Body of pancreas (tissue), 4 donors: Measurements from ENCODE around the gene MARCO. TPM values are rescaled to one million over a fixed set of nuclear protein-coding genes. Genes with fewer than 3 reads are reported as not detected.
"Not testable (repeated sequence)": the region's sequence is repeated elsewhere in the genome, so short reads cannot be mapped to it uniquely, and the experiment has no call there.

Source experiments
- ATAC-seq: fragments of 150-250 bp; one replicate; pipeline ENCODE4 v1.9.1; 2016
- DNase-seq, 4 donors: peaks; one replicate each; pipeline ENCODE4 v3.0.0-alpha.2; 2019
- H3K27ac ChIP-seq, 4 donors: fragments of 200-600 bp; sonication (generic); 1 replicate in 3 of 4; 2 replicates in 1 of 4; pipeline versions ENCODE4 v1.5.1 to v1.6.1; 2016 to 2019; ENCODE audit warnings: mild to moderate bottlenecking in 1 of 4, mixed read lengths in 1 of 4, moderate library complexity in 1 of 4
- H3K27me3 ChIP-seq, 2 donors: fragments of 200-600 bp; sonication (generic); one replicate each; pipeline ENCODE4 v1.6.0; 2016; ENCODE audit warnings: mild to moderate bottlenecking in 1 of 2
- H3K36me3 ChIP-seq, 2 donors: fragments of 200-600 bp; sonication (generic); replicated peaks in 1 of 2; 2 replicates each; pipeline ENCODE4 v1.5.1; 2016; ENCODE audit warnings: low read depth in 2 of 2; ENCODE audit not compliant: insufficient read depth in 1 of 2
- H3K4me1 ChIP-seq: fragments of 200-600 bp; sonication (generic); one replicate; pipeline ENCODE4 v1.6.0; 2016
- H3K4me3 ChIP-seq, 2 donors: fragments of 200-600 bp; sonication (generic); 1 replicate in 1 of 2; 2 replicates in 1 of 2; pipeline ENCODE4 v1.5.1; 2016 to 2019
- H3K9me3 ChIP-seq, 3 donors: fragments of 200-600 bp; sonication (generic); 1 replicate in 2 of 3; 2 replicates in 1 of 3; pipeline ENCODE4 v1.5.1; 2016
- CTCF ChIP-seq, 7 experiments: fragments of 450-650 bp in 4 of 7; fragments of 200-600 bp in 3 of 7; sonication (generic) in 3 of 7; IDR thresholded peaks; one replicate each; pipeline ENCODE4 v1.5.1; 2016 to 2019; ENCODE audit warnings: antibody characterized with exemption in 7 of 7
- POLR2A ChIP-seq, 3 donors: fragments of 450-650 bp; IDR thresholded peaks; one replicate each; pipeline ENCODE4 v1.6.1; 2016; ENCODE audit warnings: antibody characterized with exemption in 3 of 3, mild to moderate bottlenecking in 2 of 3
- WGBS, 2 donors: methylation state at CpG; one replicate each; pipeline ENCODE4 v1.1.5; 2017; 5-methylcytosine and 5-hydroxymethylcytosine counted together
- intact Hi-C: fragments of 100-400 bp; cut with DNase I; formaldehyde crosslinking; loops from one replicate; pipeline ENCODE4 v1.15.1; 2023
- total RNA-seq, 2 donors: library from RNA; depleted of rRNA; stranded (reverse); fragments of >200 nt; gene quantifications; one replicate each; pipeline ENCODE4 v1.1.0, GENCODE V29; 2016

Gene MARCO
- total RNA-seq, 2 donors from 2014 or later: 1.0 TPM; not detected in 1

DNA sequence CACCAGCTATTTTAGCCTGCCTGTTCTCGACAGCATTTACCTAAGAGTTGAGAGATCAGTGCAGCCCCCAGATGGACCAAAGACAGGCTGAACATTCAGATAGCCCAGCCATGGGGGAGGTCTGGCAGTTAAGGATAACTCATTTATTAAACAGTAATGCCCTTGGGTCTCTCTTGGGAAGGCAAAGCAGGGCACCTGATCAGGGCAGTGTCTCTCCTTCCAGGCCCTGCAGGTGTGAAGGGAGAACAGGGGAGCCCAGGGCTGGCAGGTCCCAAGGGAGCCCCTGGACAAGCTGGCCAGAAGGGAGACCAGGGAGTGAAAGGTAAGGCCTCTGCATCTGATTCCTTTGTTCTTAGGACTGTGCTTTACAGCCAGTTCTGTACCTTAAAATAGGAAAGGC is 49.6 kb downstream of the MARCO start:
- WGBS, 2 donors: 95 to 100% methylated on average over 1 of the region's 1 CpG
- Histone ChIP-seq H3K4me1 (no peaks in the 10 kb centered on the region), H3K36me3 (no peaks in the 10 kb centered on the region), H3K4me3 (no peak overlapping the region), H3K9me3 (no peaks in the 10 kb centered on the region), H3K27ac (no peak overlapping the region), H3K27me3 (no peaks in the 10 kb centered on the region)
- peak in 1 of 4 donors; percentile 1 for DNase-seq
- ATAC-seq: no peak
- intact Hi-C loops: no loop called here
- no peak for TF ChIP-seq POLR2A (IDR thresholded peaks at IDR 0.05)
- TF ChIP-seq CTCF (IDR thresholded peaks at IDR 0.05): no peak

DNA sequence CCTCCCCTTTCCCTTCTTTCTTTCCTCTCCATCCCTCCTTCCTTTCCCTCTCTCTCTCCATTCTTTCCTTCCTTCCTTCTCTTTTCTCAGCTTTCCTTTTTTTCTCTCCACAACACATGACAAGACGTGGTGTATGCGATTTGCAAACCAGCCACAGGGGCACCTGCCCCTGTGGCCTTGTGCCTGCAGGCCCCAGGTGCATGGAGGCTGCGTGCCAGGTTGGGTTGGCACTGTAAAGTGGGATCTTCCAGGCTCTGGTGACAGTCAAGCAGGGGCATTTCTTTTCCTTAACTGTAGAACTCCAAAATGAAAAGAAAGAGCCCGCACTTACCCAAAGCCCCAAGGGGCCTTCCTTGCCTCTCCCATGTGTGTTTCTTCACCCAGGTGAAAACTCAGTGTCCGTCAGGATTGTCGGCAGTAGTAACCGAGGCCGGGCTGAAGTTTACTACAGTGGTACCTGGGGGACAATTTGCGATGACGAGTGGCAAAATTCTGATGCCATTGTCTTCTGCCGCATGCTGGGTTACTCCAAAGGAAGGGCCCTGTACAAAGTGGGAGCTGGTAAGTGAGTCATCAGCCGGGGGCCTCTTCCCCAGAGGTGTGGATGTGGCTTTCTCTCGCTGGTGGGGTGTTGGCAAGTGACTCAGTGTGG is 50.9 kb downstream of the MARCO start:
- 66 to 76% methylated on average over 10 to 13 of the region's 13 CpGs for WGBS, 2 donors
- H3K27me3 ChIP-seq: no peaks in the 10 kb centered on the region
- TF ChIP-seq POLR2A (IDR thresholded peaks at IDR 0.05): no peak
- no peak for TF ChIP-seq CTCF (IDR thresholded peaks at IDR 0.05)
- no peaks in the 10 kb centered on the region for H3K36me3 ChIP-seq
- no peak overlapping the region for H3K27ac ChIP-seq
- no peaks in the 10 kb centered on the region for H3K4me1 ChIP-seq
- H3K4me3 ChIP-seq: no peak overlapping the region
- DNase-seq: no peak
- ATAC-seq: no peak
- H3K9me3 ChIP-seq: no peaks in the 10 kb centered on the region
- intact Hi-C loops: no loop called here

DNA sequence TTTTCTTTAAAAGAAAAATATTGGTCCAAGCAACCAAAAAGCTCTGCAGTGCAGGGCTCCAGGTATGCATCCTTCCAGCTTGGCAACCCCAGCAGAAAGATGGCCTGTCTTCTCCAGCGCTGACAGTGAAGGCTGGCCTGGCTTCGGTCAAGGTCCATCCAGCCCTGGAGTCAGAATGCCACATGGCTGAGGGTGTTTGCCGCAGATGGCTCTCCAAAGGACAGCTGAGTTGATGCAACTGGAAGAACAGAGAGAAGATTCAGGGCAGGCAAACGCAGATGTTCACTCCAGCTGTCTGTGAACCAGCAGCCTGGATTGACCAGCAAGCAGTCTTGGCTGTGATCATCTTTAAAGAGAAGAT is 51.4 kb downstream of the MARCO start:
- DNase-seq (no peak), ATAC-seq (no peak)
- TF ChIP-seq CTCF (IDR thresholded peaks at IDR 0.05) (no peak), POLR2A (IDR thresholded peaks at IDR 0.05) (no peak)
- Histone ChIP-seq H3K27me3 (no peaks in the 10 kb centered on the region), H3K9me3 (no peaks in the 10 kb centered on the region), H3K27ac (no peak overlapping the region), H3K4me3 (no peak overlapping the region), H3K4me1 (no peaks in the 10 kb centered on the region), H3K36me3 (no peaks in the 10 kb centered on the region)
- intact Hi-C loops: no loop called here
- 86 to 88% methylated on average over 4 of the region's 4 CpGs for WGBS, 2 donors

GRCh38 chr2:118994172-118994700 is 52.2 kb downstream of the MARCO start:
- TF ChIP-seq POLR2A (IDR thresholded peaks at IDR 0.05): no peak
- TF ChIP-seq CTCF (IDR thresholded peaks at IDR 0.05): no peak
- Histone ChIP-seq H3K27me3 (no peaks in the 10 kb centered on the region), H3K27ac (no peak overlapping the region), H3K4me3 (no peak overlapping the region), H3K9me3 (no peaks in the 10 kb centered on the region), H3K4me1 (no peaks in the 10 kb centered on the region), H3K36me3 (no peaks in the 10 kb centered on the region)
- intact Hi-C loops: no loop called here
- 62 to 69% methylated on average over 7 to 14 of the region's 14 CpGs for WGBS, 2 donors
- ATAC-seq (no peak), DNase-seq (no peak)

DNA sequence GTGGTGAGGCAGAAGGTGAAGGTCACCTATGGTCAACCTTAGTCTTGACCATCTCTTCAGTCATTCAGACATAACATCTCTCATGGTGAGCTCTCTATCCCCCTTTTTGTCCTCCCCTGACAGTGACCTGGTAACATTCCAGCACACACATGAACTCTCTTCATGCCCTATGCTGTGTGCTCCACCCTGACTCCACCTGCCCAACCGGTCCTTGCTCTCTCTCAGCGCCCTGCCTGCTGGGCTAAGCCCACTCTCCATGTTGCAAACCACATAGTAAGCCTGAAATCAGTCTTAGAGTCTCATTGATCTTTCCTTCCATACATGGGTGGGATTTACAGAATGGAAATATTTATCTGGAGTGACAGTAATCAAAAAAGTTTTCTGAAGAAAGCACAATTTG is 52.8 kb downstream of the MARCO start:
- DNase-seq (no peak), ATAC-seq (no peak)
- Histone ChIP-seq H3K27ac (no peak overlapping the region), H3K36me3 (no peaks in the 10 kb centered on the region), H3K27me3 (no peaks in the 10 kb centered on the region), H3K4me3 (no peak overlapping the region), H3K4me1 (no peaks in the 10 kb centered on the region), H3K9me3 (no peaks in the 10 kb centered on the region)
- TF ChIP-seq POLR2A (IDR thresholded peaks at IDR 0.05): no peak
- no peak for TF ChIP-seq CTCF (IDR thresholded peaks at IDR 0.05)
- 54 to 60% methylated on average over 2 of the region's 2 CpGs for WGBS, 2 donors
- intact Hi-C loops: no loop called here

- H3K27ac ChIP-seq, H3K9me3 ChIP-seq, H3K4me1 ChIP-seq, H3K27me3 ChIP-seq, DNase-seq, H3K4me3 ChIP-seq, ATAC-seq, intact Hi-C loops, H3K36me3 ChIP-seq: not testable (repeated sequence)
- WGBS, 2 donors: 86 to 88% methylated on average over 1 to 4 of the region's 4 CpGs
These were observed 61.9 kb downstream of the MARCO start for GRCh38 chr2:119003856-119004255.
